Lower lobe of right lung (tissue), 2 donors: ENCODE data around the gene LRRC32. TPM values are rescaled to one million over a fixed set of nuclear protein-coding genes. Genes with fewer than 3 reads are reported as not detected.

ENCODE experiments used
- ATAC-seq, 2 donors: fragments of 200-7000 bp; cut with Tn5 transposase; one replicate each; pipeline ENCODE4 v1.9.1; 2020 to 2022; ENCODE audit warnings: mild to moderate bottlenecking in 2 of 2, moderate library complexity in 2 of 2
- DNase-seq: peaks from one replicate; pipeline ENCODE4 v3.0.0-alpha.2; 2020
- H3K27ac ChIP-seq: fragments of 200-600 bp; one replicate; pipeline ENCODE4 v1.8.0; 2022
- H3K27me3 ChIP-seq: fragments of 200-600 bp; one replicate; pipeline ENCODE4 v1.8.0; 2022; ENCODE audit warnings: low read depth
- H3K36me3 ChIP-seq: fragments of 200-600 bp; one replicate; pipeline ENCODE4 v1.8.0; 2022; ENCODE audit warnings: mild to moderate bottlenecking
- H3K4me1 ChIP-seq: fragments of 200-600 bp; one replicate; pipeline ENCODE4 v1.8.0; 2022
- H3K4me3 ChIP-seq: fragments of 200-600 bp; one replicate; pipeline ENCODE4 v1.8.0; 2022; ENCODE audit warnings: mild to moderate bottlenecking
- H3K9me3 ChIP-seq: fragments of 200-600 bp; one replicate; pipeline ENCODE4 v1.8.0; 2022
- CTCF ChIP-seq: fragments of 200-600 bp; IDR thresholded peaks from one replicate; pipeline ENCODE4 v1.8.0; 2022; ENCODE audit warnings: antibody characterized with exemption, mild to moderate bottlenecking
- intact Hi-C: fragments of 100-400 bp; cut with DNase I; formaldehyde crosslinking; loops from one replicate; pipeline ENCODE4 v1.11.0; 2022
- total RNA-seq: library from RNA; stranded (reverse); fragmentation: NEBNext Ultra II Directional; extraction: Animal tissue kit (Norgen Biotek cat#: 25700); gene quantifications from one replicate; pipeline ENCODE4 v1.2.1, GENCODE V29; 2021
- donor health status: DM: no; HTN: yes; CAD: no; lungs with severe emphysema.

LRRC32 gene
- total RNA-seq, 1 donor from 2014 or later = 121 TPM

DNA sequence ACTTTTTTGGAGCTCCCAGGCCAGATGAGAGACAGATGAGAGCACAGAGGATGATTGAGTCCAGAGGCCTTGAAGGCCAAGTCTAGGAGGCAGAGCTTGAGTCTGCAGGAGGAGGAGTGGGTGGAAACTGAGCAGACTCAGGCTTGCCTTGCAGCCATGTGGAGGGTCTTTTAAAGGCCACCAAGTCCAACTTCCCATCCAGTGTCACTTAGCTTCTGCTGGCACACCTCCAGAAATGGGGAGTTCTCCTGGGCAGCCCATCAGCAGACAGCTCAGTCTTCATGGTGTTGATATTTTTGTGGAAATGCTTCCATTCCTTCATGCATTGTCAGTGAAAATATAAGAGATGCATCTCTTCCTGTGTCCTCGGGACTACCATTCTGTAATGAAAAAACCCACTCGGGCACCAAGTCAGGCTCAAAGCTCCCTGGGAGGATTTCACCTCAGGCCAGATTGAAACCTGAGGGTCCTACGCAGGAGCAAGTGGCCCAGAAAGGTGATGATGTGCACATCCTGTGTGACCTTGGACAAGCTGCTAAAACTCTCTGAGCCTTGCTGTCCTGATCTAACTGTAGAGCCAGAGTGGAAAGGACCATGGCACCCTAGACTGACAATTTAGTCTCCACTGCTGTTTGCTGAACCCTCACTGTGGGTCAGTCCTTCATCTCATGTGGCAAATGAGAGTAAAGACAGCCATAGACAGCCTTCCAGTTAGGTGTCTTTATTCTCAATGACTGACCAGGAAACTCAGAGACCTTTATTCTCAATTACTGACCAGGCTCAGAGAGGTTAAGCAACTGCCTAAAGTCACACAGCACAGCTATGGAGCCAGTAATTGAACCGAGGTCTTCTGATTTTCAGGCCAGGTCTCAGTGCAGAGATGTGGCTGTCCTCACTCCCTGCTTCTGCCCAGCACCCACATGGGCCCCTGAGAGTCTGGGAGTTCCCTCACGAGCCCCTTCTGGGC is 2.9 kb upstream of the LRRC32 start:
- Histone ChIP-seq H3K27ac (no peak overlapping the region), H3K4me3 (no peak overlapping the region), H3K9me3 (no peaks in the 10 kb centered on the region), H3K27me3 (peaks cover 18% of the 10 kb centered on the region), H3K4me1 (peaks cover 36% of the 10 kb centered on the region), H3K36me3 (no peaks in the 10 kb centered on the region)
- no peak for TF ChIP-seq CTCF
- intact Hi-C loops = no loop called here
- no peak for DNase-seq
- ATAC-seq = no peak

GRCh38 chr11:76672431-76673175 is 2.1 kb upstream of the LRRC32 start:
- DNase-seq (no peak), ATAC-seq (no peak)
- Histone ChIP-seq H3K27ac (peak overlapping the region; percentile 53), H3K27me3 (peaks cover 18% of the 10 kb centered on the region), H3K36me3 (no peaks in the 10 kb centered on the region), H3K4me3 (no peak overlapping the region), H3K4me1 (peaks cover 36% of the 10 kb centered on the region), H3K9me3 (no peaks in the 10 kb centered on the region)
- TF ChIP-seq CTCF = no peak
- intact Hi-C loops = no loop called here

- Histone ChIP-seq H3K36me3 (no peaks in the 10 kb centered on the region), H3K4me3 (no peak overlapping the region), H3K27me3 (peaks cover 18% of the 10 kb centered on the region), H3K9me3 (no peaks in the 10 kb centered on the region), H3K27ac (peak overlapping the region; percentile 81), H3K4me1 (peaks cover 39% of the 10 kb centered on the region)
- TF ChIP-seq CTCF = no peak
- DNase-seq (no peak), ATAC-seq (no peak)
- intact Hi-C loops = no loop called here
Measured at GRCh38 chr11:76671626-76672309, 1.2 kb upstream of the LRRC32 start.

GRCh38 chr11:76671237-76671592 is 668 bp upstream of the LRRC32 start:
- H3K4me1 ChIP-seq = peaks cover 45% of the 10 kb centered on the region
- H3K36me3 ChIP-seq = no peaks in the 10 kb centered on the region
- no peak for TF ChIP-seq CTCF
- peak overlapping the region; percentile 77 for H3K4me3 ChIP-seq
- DNase-seq = no peak
- ATAC-seq = no peak
- intact Hi-C loops = no loop called here
- H3K9me3 ChIP-seq = no peaks in the 10 kb centered on the region
- peak overlapping the region; percentile 81 for H3K27ac ChIP-seq
- H3K27me3 ChIP-seq = peaks cover 18% of the 10 kb centered on the region

GRCh38 chr11:76669901-76670484 is 554 bp downstream of the LRRC32 start:
- H3K27me3 ChIP-seq = peaks cover 18% of the 10 kb centered on the region
- no peaks in the 10 kb centered on the region for H3K36me3 ChIP-seq
- intact Hi-C loops = no loop called here
- H3K4me1 ChIP-seq = peaks cover 57% of the 10 kb centered on the region
- peak overlapping the region; percentile 81 for H3K27ac ChIP-seq
- peak in 1 of 2 donors; percentile 16 for ATAC-seq
- H3K9me3 ChIP-seq = no peaks in the 10 kb centered on the region
- peak overlapping the region; percentile 77 for H3K4me3 ChIP-seq
- no peak for TF ChIP-seq CTCF
- peak; percentile 41 for DNase-seq
